ENCODE measurements around the gene IL1RAPL1.

- TF ChIP-seq CTCF (IDR thresholded peaks at IDR 0.05; ENCODE audit: low read depth, low read length) (no peak), POLR2A (IDR thresholded peaks at IDR 0.05; ENCODE audit: extremely low read depth, insufficient read length) (no peak), MAX (IDR thresholded peaks at IDR 0.05; ENCODE audit: low read depth, low read length) (no peak), MYC (IDR thresholded peaks at IDR 0.05; ENCODE audit: low read depth, low read length) (no peak)
These were observed 1237.1 kb downstream of the IL1RAPL1 start for GRCh38 chrX:29824176-29824906.

All from NB4 (cell line).